Nephron progenitor cell (in vitro differentiated cells): ENCODE data around the gene LTBP2.

Experiments
- DNase-seq: peaks from one replicate; pipeline ENCODE4 v3.0.0; 2021
- H3K27ac Mint-ChIP-seq: 2 replicates; pipeline ENCODE4 v1.8.0; 2021; ENCODE audit warnings: mild to moderate bottlenecking, moderate library complexity, mixed read lengths
- H3K27me3 Mint-ChIP-seq: 2 replicates; pipeline ENCODE4 v1.8.0; 2021; ENCODE audit warnings: mild to moderate bottlenecking, low read depth, mixed read lengths; ENCODE audit not compliant: poor library complexity
- H3K36me3 Mint-ChIP-seq: 2 replicates; pipeline ENCODE4 v1.8.0; 2021; ENCODE audit warnings: low read depth, mixed read lengths
- H3K4me1 Mint-ChIP-seq: 2 replicates; pipeline ENCODE4 v1.8.0; 2021; ENCODE audit warnings: mixed read lengths
- H3K4me3 Mint-ChIP-seq: 2 replicates; pipeline ENCODE4 v1.8.0; 2021; ENCODE audit warnings: mild to moderate bottlenecking, moderate library complexity, mixed read lengths
- H3K9me3 Mint-ChIP-seq: 2 replicates; pipeline ENCODE4 v1.8.0; 2021; ENCODE audit warnings: mild to moderate bottlenecking, moderate library complexity, mixed read lengths
- TF ChIP-seq, protein P1 (sequence below): fragments of 200-600 bp; sonication (generic); IDR thresholded peaks from 2 replicates; pipeline ENCODE4 v1.5.0; 2021; ENCODE audit warnings: antibody characterized with exemption

The LTBP2 gene

DNA sequence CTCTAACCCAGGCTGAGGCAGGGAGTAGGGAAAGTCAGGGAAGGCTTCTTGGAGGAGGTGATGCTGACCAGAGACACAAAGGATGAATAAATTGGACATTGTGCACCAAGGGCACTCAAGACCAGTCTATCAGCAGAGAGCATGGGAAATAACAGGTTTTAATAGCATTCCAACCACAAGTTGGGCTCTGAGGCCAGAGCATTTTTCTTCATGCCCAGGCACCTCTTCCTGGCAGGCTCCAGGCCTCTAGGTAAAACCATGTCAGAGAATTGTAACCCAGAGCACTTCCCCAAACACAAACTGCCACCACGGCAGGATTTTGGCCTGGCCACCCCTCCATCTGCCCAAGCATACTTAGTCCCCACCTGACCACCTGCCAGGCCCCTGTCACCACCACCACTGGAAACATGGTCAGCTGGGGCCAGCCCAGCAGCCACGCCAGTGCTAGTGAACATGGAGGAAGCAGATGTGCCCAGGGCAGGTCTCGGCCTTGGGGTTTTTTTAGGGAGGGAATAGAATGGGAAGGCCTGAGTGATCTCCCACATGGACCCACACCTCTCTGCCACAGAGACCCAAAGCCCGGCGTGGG lies 22.7 kb downstream of the LTBP2 start:
- Mint-ChIP-seq H3K36me3 (no peaks in the 10 kb centered on the region), H3K9me3 (no peaks in the 10 kb centered on the region), H3K27ac (no peak overlapping the region), H3K4me1 (peaks cover 46% of the 10 kb centered on the region), H3K27me3 (peaks cover 5% of the 10 kb centered on the region), H3K4me3 (no peak overlapping the region)
- DNase-seq: no peak
- TF ChIP-seq, protein P1, sequence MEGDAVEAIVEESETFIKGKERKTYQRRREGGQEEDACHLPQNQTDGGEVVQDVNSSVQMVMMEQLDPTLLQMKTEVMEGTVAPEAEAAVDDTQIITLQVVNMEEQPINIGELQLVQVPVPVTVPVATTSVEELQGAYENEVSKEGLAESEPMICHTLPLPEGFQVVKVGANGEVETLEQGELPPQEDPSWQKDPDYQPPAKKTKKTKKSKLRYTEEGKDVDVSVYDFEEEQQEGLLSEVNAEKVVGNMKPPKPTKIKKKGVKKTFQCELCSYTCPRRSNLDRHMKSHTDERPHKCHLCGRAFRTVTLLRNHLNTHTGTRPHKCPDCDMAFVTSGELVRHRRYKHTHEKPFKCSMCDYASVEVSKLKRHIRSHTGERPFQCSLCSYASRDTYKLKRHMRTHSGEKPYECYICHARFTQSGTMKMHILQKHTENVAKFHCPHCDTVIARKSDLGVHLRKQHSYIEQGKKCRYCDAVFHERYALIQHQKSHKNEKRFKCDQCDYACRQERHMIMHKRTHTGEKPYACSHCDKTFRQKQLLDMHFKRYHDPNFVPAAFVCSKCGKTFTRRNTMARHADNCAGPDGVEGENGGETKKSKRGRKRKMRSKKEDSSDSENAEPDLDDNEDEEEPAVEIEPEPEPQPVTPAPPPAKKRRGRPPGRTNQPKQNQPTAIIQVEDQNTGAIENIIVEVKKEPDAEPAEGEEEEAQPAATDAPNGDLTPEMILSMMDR: no peak

DNA sequence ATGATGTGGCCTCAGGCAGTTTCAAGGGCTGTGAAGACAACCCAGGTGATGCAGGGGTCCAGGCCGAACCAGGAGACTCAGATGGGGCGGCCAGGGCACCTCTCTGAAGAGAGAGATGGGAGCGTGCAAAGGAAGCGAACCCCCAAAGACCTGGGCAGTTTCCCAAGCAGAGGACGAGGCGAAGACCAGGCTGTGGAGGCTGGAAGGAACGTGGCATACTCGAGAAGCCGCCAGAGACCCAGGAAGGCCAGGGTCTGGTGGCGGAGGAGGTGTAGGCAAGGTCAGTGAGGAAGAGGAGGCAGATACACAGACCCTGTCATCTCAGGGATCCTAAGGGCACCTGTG lies 24.7 kb downstream of the LTBP2 start:
- Mint-ChIP-seq H3K36me3 (no peaks in the 10 kb centered on the region), H3K27ac (no peak overlapping the region), H3K4me1 (peaks cover 32% of the 10 kb centered on the region), H3K27me3 (peaks cover 2% of the 10 kb centered on the region), H3K4me3 (no peak overlapping the region), H3K9me3 (no peaks in the 10 kb centered on the region)
- TF ChIP-seq, protein P1: no peak
- no peak for DNase-seq

DNA sequence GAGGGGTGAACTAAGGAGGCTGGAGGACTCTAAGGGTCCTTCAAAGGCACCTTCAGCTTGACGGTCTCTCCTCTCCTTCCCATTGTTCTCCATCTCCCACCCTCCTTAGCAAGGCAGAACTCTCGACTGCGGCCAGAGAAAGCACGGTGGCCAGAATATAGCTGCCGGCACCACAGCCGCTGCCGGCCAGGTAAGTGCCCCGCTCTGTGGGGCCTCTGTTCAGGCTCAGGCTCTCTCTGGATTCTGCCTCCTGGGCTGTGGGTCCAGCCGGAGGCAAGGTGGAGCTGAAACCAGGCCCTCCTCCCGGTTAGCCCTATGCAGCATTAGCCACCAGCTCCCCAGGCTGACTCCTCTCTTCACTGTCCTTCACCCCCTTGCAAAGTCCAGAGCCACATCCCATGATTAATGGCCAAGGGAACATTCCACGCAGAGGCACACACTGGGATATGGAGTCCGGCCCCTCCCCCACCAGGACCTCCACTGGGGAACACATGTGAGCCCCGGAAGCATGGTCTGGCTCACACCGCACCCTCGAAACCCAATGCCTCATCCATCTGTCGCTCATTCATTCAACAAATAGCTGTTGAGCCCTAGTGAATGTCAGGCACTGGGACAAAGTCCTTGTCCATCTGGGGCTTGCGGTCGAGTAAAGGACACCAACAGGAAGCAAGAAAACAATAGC lies 25.2 kb downstream of the LTBP2 start:
- H3K27ac Mint-ChIP-seq: no peak overlapping the region
- TF ChIP-seq, protein P1: no peak
- no peaks in the 10 kb centered on the region for H3K9me3 Mint-ChIP-seq
- no peak overlapping the region for H3K4me3 Mint-ChIP-seq
- peak; percentile 35 for DNase-seq
- peaks cover 2% of the 10 kb centered on the region for H3K27me3 Mint-ChIP-seq
- H3K4me1 Mint-ChIP-seq: peaks cover 29% of the 10 kb centered on the region
- no peaks in the 10 kb centered on the region for H3K36me3 Mint-ChIP-seq

DNA sequence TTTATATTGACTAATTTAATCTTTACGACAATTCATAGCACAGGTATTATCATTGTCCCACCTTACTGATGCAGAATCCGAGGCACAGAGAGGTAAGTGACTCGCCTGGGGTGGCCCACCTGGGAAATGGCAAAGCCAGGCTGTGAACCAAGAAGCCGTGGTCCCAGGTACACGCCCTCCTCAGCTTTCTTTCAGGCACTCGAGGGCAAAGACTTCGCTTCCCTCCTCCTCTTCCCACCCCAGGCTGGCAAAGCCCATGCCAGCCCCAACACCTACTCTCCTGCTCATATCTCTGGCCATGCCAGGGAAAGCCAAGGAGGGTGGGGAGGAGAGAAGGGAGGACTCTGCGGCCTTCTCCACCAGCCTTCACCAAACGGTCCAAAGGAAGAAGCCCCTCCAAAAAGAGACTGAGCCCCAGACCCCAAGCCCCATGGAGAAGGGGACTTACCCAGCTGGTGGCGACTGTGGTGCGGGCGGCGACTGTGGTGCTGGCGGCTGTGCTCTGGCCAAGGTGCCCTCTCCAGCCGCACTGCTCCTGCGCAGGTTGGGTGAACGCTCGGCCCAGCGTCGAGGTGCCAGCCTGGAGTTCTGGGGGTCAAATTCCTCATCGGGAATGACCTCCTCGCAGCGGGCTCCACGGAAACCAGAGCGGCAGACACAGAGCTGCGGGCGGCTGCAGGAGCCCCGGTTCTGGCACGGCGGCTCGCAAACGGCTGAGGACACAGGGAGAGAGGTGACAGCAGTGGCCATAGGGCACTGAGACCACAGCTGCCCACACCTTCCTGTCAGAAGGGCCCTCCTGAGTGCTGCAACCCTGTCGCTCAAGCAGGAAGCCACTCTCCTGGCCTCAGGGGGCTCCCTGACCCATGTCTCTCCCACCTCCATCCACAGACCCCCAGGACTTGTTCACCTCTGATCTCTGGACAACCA lies 26.4 kb downstream of the LTBP2 start:
- TF ChIP-seq, protein P1: no peak
- Mint-ChIP-seq H3K36me3 (no peaks in the 10 kb centered on the region), H3K9me3 (no peaks in the 10 kb centered on the region), H3K27ac (no peak overlapping the region), H3K4me1 (peaks cover 25% of the 10 kb centered on the region), H3K4me3 (no peak overlapping the region), H3K27me3 (peaks cover 2% of the 10 kb centered on the region)
- DNase-seq: no peak

DNA sequence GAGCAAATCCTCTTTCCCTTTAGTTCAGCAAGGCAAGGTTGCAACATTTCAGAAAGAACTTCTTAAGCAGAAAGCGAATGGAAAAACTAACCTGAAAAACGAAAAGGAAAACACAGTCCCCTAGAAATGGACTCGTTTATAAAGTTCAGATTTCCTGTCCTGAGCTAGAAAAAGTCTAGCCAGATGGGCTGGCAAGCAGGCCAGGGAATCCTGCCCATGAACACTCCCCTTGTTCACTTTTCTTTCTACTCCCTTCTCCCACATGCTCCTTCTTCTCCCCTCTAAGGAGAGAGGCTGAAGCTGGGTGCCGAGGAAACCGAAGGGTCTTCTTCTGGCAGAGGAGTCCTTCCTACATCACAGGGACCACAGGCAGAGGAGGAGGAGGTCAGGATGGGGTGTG lies 27.1 kb downstream of the LTBP2 start:
- peaks cover 25% of the 10 kb centered on the region for H3K4me1 Mint-ChIP-seq
- no peak for DNase-seq
- peaks cover 5% of the 10 kb centered on the region for H3K27me3 Mint-ChIP-seq
- H3K9me3 Mint-ChIP-seq: no peaks in the 10 kb centered on the region
- H3K36me3 Mint-ChIP-seq: no peaks in the 10 kb centered on the region
- no peak overlapping the region for H3K4me3 Mint-ChIP-seq
- TF ChIP-seq, protein P1: no peak
- H3K27ac Mint-ChIP-seq: no peak overlapping the region
